GM21786 (cell line): ENCODE data around the gene RNLS.
"Not testable (repeated sequence)": the region's sequence is repeated elsewhere in the genome, so short reads cannot be mapped to it uniquely, and the experiment has no call there.

Experiments used
- ATAC-seq: cut with Tn5 transposase; IDR thresholded peaks from one replicate; pipeline ENCODE4 v1.9.1; 2021; ENCODE audit not compliant: unreplicated experiment

The RNLS gene

DNA sequence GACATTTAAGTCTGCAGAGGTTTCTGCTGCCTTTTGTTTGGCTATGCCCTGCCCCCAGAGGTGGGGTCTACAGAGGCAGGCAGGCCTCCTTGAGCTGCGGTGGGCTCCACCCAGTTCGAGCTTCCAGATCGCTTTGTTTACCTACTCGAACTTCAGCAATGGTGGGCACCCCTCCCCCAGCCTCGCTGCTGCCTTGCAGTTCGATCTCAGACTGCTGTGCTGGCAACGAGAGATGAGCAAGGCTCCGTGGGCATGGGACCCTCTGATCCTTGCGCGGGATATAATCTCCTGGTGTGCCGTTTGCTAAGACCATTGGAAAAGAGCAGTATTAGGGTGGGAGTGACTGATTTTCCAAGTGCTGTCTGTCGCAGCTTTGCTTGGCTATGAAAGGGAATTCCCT, 227.4 kb downstream of the RNLS start:
- ATAC-seq = not testable (repeated sequence)

DNA sequence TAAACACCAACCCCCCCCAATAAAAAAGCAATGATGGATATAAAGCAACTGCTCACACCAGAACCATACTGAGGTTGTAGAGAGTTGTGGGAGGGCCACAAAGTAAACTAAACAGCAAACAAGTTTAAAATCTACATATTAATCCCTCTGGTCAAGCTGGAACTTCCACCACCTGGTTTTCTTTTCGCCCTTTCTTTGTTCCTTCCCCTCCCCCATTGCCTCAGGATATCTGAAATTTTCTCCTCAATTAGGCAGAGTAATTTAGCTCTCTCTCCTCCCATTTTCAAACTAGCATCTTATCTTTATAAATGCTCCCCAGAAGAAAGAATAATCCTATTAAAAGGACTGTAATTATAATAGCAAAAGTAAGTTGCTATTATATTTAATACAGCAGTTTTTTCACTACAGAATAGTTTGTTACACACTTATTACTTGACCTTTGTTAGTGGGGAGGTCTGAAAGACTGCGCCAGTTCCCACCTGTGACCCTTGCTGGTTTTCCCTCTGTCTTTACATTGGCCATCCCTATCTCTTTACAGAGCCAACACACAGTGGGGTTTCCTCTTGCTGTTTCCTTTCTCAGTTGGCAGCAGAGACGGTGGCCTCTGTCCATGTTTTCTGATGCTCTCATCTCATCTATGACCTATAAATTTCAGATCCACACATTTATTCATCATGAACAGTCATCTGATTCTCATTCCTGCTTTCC, 235.4 kb downstream of the RNLS start:
- no peak for ATAC-seq

GRCh38 chr10:88347022-88347421, 236.1 kb downstream of the RNLS start:
- ATAC-seq = no peak

DNA sequence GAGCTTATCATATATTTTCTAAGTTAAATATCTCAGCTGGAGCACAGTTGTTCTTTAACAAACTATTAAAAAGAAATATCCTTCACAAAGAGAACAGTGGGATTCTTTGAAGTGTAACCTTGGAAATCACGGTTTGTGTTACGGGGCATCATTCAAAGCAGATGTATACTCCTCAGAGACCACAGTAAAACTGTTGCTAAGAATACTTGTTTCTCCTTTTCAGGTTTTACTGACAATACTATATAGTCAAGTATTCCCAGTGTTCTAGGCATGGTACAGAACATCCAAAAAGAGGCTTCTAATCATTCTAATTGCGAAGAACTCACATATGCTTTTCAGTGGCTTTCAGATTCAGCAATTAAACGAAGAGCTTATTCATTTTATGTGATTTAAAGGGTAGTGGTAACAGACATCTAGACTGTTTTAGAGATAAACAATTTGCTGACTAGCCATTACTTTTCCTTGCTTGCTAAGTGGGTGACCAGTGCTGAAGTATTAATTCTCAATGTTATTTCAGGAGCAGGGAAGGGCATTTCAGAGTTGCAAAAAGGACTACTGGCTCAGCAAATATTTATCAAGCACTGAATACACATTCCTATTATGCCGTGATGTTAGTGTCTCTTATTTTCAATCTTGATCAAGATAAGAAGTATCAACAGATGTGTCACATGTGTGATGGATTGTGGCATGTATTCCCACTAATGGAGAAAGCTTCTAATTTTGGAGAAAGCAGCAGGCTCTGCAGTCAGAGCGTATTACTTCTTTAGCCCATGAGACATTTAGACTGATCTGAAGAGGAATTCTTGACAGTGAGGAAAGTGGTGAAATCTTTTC, 236.8 kb downstream of the RNLS start:
- ATAC-seq = no peak

DNA sequence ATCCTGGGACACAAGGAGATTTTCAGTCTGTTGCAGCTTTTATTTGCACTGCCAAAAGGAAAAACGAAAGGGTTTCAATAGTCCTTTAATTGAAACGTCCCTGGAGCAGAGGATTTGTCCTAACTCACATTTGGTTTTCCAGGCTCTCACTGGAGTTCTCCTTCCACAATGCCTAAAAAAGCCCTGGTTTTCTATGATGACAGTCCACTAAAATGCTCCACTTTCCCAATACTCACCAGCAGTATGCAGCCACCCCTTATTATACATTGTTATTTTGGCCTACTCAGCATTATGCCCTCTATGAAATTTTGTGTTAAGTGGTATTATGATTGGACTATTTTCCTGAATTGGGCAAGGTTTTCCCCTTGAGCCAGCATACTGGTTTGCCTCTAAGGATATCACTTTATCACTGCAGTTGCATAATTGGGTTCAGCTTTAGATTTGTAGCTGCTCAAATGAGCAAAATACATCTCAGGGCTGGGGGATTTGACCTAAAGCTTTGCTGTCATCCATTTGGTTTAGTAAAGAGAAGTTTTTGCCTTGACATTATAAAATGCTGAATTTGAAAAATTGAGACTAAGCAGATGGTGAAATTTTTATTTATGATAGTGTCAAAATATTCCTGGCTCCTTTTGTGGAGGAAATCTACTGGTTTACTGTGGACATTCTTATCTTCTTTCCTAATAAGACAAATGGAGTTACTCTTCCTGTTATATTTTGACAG, 239.2 kb downstream of the RNLS start:
- no peak for ATAC-seq

- ATAC-seq = no peak
Measured at GRCh38 chr10:88342733-88343310, 240.3 kb downstream of the RNLS start.

GRCh38 chr10:88337134-88337533, 246.0 kb downstream of the RNLS start:
- no peak for ATAC-seq

GRCh38 chr10:88336334-88336733, 246.8 kb downstream of the RNLS start:
- ATAC-seq = no peak

GRCh38 chr10:88333248-88333630, 249.9 kb downstream of the RNLS start:
- ATAC-seq = no peak

- ATAC-seq = no peak
Measured at GRCh38 chr10:88332503-88333247, 250.4 kb downstream of the RNLS start.

DNA sequence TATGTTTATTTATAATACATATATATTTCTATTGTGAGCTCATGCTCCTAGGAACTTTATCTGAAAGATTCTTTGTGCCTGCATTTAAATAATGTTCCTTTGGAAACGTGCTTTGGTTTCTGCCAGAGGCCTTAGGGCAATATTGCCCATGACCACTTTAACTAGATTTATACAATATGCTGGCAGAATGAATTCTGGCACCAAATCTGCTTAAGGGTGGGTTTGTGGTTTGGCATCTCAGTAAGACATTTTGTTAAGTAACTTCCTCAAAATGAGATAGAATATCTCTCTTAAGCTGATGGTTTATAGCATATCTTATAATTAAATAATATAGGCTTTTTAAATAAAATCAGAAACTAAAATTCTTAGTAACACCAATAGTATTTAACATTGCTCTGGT, 252.9 kb downstream of the RNLS start:
- ATAC-seq = no peak

DNA sequence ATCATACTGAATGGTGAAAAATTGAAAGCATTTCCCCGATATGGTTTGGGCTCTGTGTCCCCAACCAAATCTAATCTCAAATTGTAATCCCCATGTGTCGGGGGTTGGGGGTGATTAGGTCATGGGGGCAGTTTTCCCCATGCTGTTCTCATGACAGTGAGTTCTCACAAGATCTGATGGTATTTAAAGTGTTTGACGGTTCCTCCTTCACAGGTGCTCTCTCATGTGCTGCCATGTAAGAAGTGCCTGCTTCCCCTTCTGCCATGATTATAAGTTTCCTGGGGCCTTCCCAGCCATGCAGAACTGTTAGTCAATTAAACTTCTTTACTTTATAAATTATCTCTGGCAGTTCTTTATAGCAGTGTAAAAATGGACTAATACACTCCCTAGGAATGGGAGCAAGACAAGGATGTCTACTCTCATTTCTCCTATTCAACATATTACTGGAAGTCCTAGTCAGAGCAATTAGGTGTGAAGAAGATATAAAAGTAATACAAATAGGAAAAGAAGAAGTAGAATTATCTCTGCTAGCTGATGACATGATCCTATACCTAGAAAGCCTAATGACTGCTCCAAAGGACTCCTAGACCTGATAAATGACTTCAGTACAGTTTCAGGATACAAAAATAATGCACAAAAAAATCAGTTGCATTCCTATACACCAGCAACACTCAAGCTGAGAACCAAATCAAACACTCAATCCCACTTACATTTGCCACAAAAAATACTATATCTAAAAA, 260.6 kb downstream of the RNLS start:
- ATAC-seq = no peak

DNA sequence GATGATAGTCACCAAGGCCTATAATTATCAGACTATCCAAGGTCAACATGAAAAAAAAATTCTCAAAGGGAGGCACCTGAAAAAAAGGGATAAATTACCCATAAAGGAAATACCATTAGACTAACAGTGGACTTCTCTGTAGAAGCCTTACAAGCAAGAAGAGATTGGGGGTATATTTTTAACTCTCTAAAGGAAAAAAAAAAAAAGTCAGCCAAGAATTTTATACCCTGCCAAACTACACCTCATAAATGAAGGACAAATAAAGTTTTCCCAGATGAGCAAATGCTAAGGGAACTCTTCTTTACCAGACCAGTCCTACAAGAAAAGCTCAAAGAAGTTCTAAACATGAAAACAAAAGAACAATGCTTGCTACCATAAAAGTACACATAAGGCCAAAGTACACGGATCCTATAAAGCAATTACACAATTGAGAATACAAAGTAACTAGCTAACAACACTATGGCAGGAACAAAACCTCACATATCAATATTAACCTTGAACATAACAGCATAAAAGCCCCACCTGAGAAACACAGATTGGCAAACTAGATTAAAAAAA, 263.1 kb downstream of the RNLS start:
- no peak for ATAC-seq

- no peak for ATAC-seq
Measured at GRCh38 chr10:88318803-88319202, 264.3 kb downstream of the RNLS start.

DNA sequence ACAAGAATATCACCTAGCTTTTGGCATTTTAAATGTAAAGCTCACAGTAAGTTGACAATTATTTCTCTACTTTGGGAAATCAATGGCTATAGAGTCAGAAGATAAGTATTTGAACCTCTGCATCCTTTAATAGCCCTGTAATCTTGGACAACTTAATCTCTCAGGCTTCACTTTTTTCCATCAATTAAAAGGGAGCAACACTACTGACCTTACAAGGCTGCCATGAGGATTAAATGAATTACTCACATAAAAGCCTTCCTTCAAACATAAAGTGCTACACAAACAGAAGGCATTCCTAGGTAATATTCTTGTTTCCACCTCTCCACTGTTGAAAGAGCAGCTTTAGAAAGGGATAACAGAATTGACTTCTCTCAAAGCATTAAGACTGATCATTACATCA, 266.0 kb downstream of the RNLS start:
- ATAC-seq = no peak

- ATAC-seq = no peak
Measured at GRCh38 chr10:88316292-88316861, 266.7 kb downstream of the RNLS start.

GRCh38 chr10:88315755-88316154, 267.4 kb downstream of the RNLS start:
- ATAC-seq = no peak

GRCh38 chr10:88314362-88314761, 268.8 kb downstream of the RNLS start:
- no peak for ATAC-seq

GRCh38 chr10:88313878-88314277, 269.2 kb downstream of the RNLS start:
- no peak for ATAC-seq
